GM23248 (cell line): ENCODE results near the gene CALHM3. TPM values are rescaled to one million over a fixed set of nuclear protein-coding genes. Genes with fewer than 3 reads are reported as not detected.

Source experiments
- DNase-seq: peaks from one replicate; pipeline ENCODE4 v3.0.0-alpha.2; 2015
- H2AFZ ChIP-seq: fragments of 200-600 bp; sonication (generic); 2 replicates; pipeline ENCODE4 v1.6.1; 2016; ENCODE audit warnings: antibody characterized with exemption
- H3F3A ChIP-seq: fragments of 200-600 bp; sonication (generic); 2 replicates; pipeline ENCODE4 v1.6.1; 2016; ENCODE audit warnings: mild to moderate bottlenecking, antibody characterized with exemption, mixed run types; ENCODE audit not compliant: insufficient read depth
- H3K27ac ChIP-seq: fragments of 200-600 bp; sonication (generic); 2 replicates; pipeline ENCODE4 v1.5.1; 2016; ENCODE audit warnings: mild to moderate bottlenecking
- H3K27me3 ChIP-seq: fragments of 200-600 bp; sonication (generic); replicated peaks from 2 replicates; pipeline ENCODE4 v1.6.1; 2016; ENCODE audit warnings: mild to moderate bottlenecking; ENCODE audit not compliant: insufficient read depth
- H3K36me3 ChIP-seq: fragments of 200-600 bp; sonication (generic); 2 replicates; pipeline ENCODE4 v1.6.1; 2016; ENCODE audit warnings: low read depth, mild to moderate bottlenecking
- H3K4me1 ChIP-seq: fragments of 200-600 bp; sonication (generic); 2 replicates; pipeline ENCODE4 v1.6.1; 2016; ENCODE audit warnings: mild to moderate bottlenecking; ENCODE audit not compliant: insufficient read depth
- H3K4me2 ChIP-seq: fragments of 200-600 bp; sonication (generic); one replicate; pipeline ENCODE4 v1.6.1; 2016; ENCODE audit warnings: mild to moderate bottlenecking; ENCODE audit not compliant: unreplicated experiment
- H3K4me3 ChIP-seq: fragments of 200-600 bp; sonication (generic); 2 replicates; pipeline ENCODE4 v1.5.1; 2016; ENCODE audit warnings: mild to moderate bottlenecking
- H3K79me2 ChIP-seq: fragments of 200-600 bp; sonication (generic); 2 replicates; pipeline ENCODE4 v1.6.1; 2016; ENCODE audit warnings: mild to moderate bottlenecking; ENCODE audit not compliant: insufficient read depth
- H3K9ac ChIP-seq: fragments of 200-600 bp; sonication (generic); 2 replicates; pipeline ENCODE4 v1.6.1; 2016; ENCODE audit warnings: mild to moderate bottlenecking
- H3K9me2 ChIP-seq: fragments of 200-600 bp; sonication (generic); 2 replicates; pipeline ENCODE4 v1.6.1; 2016; ENCODE audit warnings: mixed run types, mild to moderate bottlenecking, moderate library complexity; ENCODE audit not compliant: insufficient read depth
- H3K9me3 ChIP-seq: fragments of 200-600 bp; sonication (generic); one replicate; pipeline ENCODE4 v1.6.1; 2017; ENCODE audit warnings: low read depth
- H4K20me1 ChIP-seq: fragments of 200-600 bp; sonication (generic); 2 replicates; pipeline ENCODE4 v1.6.0; 2016; ENCODE audit not compliant: insufficient read depth
- EZH2 ChIP-seq: fragments of 200-600 bp; sonication (generic); IDR thresholded peaks from 2 replicates; pipeline ENCODE4 v1.6.1; 2018; ENCODE audit warnings: antibody characterized with exemption, mild to moderate bottlenecking; ENCODE audit not compliant: insufficient read depth, poor library complexity, severe bottlenecking
- EZH2phosphoT487 ChIP-seq: fragments of 200-600 bp; sonication (generic); IDR thresholded peaks from 2 replicates; pipeline ENCODE4 v1.6.1; 2018; ENCODE audit warnings: antibody characterized with exemption, moderate library complexity, mild to moderate bottlenecking, low read depth; ENCODE audit not compliant: insufficient read depth
- WGBS, 2 experiments: methylation state at CpG; one replicate each; pipeline ENCODE4 v1.1.6; 2015 to 2017; ENCODE audit warnings: low lambda C conversion rate in 2 of 2, low coverage in 1 of 2; ENCODE audit errors: missing lambda C conversion rate in 2 of 2; 5-methylcytosine and 5-hydroxymethylcytosine counted together
- in situ Hi-C: fragments of 300-500 bp; cut with MboI; formaldehyde crosslinking; loops from 2 replicates; pipeline ENCODE4 v1.15.0; 2020
- polyA plus RNA-seq: library from polyadenylated mRNA; unstranded; fragments of >200 nt; fragmentation: Nextera tagmentation; extraction: Ambion mirVana; gene quantifications from 2 replicates; pipeline ENCODE4 v1.2.1, GENCODE V29; 2016
- total RNA-seq: library from RNA; depleted of rRNA; stranded (reverse); fragments of >200 nt; shearing (Covaris generic); gene quantifications from 2 replicates; pipeline ENCODE4 v1.2.3, GENCODE V29; 2014

Gene CALHM3
- total and polyA plus RNA-seq, 2 experiments from 2014 or later: not detected

DNA sequence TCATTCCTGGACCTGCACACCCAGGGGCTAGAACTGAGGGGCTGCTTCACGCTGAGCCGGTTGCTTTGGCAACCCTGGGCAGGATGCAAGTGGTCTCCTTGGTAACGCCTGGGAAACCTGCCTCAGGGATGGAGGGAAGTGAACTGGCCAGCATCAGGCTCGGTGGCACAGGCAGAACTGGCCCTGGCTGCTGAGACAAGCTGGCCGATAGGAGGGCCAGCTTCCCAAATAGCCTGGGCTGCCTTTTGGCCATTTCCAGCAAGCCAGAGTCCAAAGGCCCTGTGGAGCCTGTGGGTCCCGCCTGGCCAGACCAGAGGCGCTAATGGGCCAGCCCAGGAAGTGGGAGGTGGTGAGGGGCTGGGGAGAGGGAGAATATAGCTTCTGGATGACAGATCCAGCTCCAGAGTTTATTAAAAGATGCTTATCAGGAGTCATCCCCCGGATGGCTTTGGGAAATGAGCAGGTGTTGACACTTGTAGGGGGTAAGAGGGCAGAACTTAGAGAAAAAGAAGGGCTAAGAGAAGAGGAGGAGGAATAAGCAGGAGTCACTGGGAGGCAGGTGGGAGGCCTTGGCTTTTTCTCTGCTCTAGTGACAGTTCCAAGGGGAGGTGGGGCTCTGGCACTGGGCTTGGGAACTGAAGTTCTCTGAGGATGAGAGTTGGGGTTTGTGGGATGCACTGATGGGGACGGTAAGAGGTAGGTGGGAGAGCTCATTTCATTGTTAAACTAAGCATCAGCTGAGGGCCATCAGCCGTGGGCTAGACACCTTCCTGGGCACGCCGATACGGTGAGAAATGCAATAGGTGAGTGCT lies 24.0 kb upstream of the CALHM3 start:
- H3K9ac ChIP-seq: no peak overlapping the region
- in situ Hi-C loops: no loop called here
- 50 to 58% methylated on average over 13 of the region's 13 CpGs for WGBS, 2 experiments
- H3K4me3 ChIP-seq: no peak overlapping the region
- no peaks in the 10 kb centered on the region for H3K36me3 ChIP-seq
- H3K9me2 ChIP-seq: no peaks in the 10 kb centered on the region
- no peak overlapping the region for H3K4me2 ChIP-seq
- no peaks in the 10 kb centered on the region for H3K79me2 ChIP-seq
- no peaks in the 10 kb centered on the region for H3F3A ChIP-seq
- no peaks in the 10 kb centered on the region for H4K20me1 ChIP-seq
- DNase-seq: no peak
- no peak overlapping the region for H3K27ac ChIP-seq
- no peak overlapping the region for H2AFZ ChIP-seq
- H3K27me3 ChIP-seq: peaks cover 28% of the 10 kb centered on the region
- H3K4me1 ChIP-seq: no peaks in the 10 kb centered on the region
- no peaks in the 10 kb centered on the region for H3K9me3 ChIP-seq
- TF ChIP-seq EZH2: no peak
- no peak for TF ChIP-seq EZH2phosphoT487

DNA sequence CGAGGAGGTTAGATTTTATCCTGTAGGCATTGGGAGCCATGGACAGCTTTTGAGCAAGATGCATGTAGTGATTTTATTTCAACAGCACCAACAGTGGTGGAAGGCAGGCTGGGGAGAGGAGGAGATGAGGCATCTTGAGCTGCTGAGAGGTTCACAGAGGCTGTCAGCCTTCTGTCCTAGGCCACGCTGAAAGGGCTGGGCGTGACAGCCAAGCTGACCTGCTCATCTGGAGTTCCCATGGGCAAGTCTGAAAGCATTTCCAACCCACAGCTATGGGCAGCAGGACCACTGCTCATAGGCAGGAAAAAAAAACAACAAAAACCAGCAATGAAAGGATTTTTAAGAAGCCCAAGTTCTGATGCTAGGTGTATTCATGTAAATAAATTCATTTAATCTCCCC lies 22.1 kb upstream of the CALHM3 start:
- Histone ChIP-seq H3K4me3 (no peak overlapping the region), H4K20me1 (no peaks in the 10 kb centered on the region), H3K9me3 (no peaks in the 10 kb centered on the region), H3K36me3 (no peaks in the 10 kb centered on the region), H3F3A (no peaks in the 10 kb centered on the region), H2AFZ (no peak overlapping the region), H3K9ac (no peak overlapping the region), H3K4me2 (no peak overlapping the region), H3K9me2 (no peaks in the 10 kb centered on the region), H3K4me1 (no peaks in the 10 kb centered on the region), H3K79me2 (no peaks in the 10 kb centered on the region), H3K27ac (no peak overlapping the region), H3K27me3 (peaks cover 29% of the 10 kb centered on the region)
- WGBS, 2 experiments: 83 to 88% methylated on average over 3 of the region's 3 CpGs
- no peak for TF ChIP-seq EZH2phosphoT487
- no peak for TF ChIP-seq EZH2
- no peak for DNase-seq
- in situ Hi-C loops: no loop called here

DNA sequence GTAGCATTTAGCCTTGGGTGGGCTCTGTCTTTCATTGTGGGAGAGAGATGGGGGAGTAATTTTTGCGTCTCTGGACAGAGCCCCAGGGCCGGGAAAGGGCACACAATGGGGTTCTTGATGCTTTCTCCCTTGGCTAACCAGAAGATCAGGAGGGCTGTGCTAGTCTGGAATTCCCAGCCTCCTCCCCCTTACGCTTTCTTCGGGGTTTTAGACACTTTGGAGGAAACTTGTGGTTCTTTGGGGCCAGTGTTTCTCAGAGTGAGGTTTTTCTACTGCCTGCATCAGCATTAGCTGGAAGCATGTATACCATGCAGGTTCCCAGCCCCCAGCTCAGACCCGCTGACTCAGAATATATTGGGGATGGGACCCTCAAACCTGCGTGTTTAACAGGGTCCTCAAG lies 21.4 kb upstream of the CALHM3 start:
- Histone ChIP-seq H3K9me2 (no peaks in the 10 kb centered on the region), H3K4me3 (no peak overlapping the region), H4K20me1 (no peaks in the 10 kb centered on the region), H3K27ac (no peak overlapping the region), H3K4me2 (no peak overlapping the region), H3K9ac (no peak overlapping the region), H3K79me2 (no peaks in the 10 kb centered on the region), H3K27me3 (peaks cover 28% of the 10 kb centered on the region), H3K9me3 (no peaks in the 10 kb centered on the region), H3K36me3 (no peaks in the 10 kb centered on the region), H3K4me1 (no peaks in the 10 kb centered on the region), H3F3A (no peaks in the 10 kb centered on the region), H2AFZ (no peak overlapping the region)
- 71 to 73% methylated on average over 6 of the region's 6 CpGs for WGBS, 2 experiments
- TF ChIP-seq EZH2: no peak
- no peak for TF ChIP-seq EZH2phosphoT487
- no peak for DNase-seq
- in situ Hi-C loops: no loop called here

DNA sequence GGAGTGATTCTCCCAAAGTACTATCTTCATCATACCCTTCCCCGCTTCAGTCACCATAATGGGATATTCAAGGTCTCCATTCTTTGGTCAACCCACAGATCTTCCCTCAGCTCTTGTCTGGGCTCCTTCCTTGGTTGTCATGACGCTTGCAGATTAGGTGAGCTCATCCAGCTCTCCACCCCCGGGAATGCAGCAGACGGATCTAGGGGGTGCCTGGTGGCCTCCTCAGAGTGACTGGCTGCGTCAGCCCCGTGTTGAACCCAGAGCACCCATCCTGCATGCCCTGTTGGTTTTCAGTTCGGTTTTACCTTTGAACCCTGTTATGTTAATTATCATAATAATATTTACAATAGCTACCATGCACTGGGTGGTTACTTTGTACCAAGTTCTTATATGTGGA lies 20.8 kb upstream of the CALHM3 start:
- DNase-seq: peak; percentile 38
- no peak for TF ChIP-seq EZH2
- no peak for TF ChIP-seq EZH2phosphoT487
- no peaks in the 10 kb centered on the region for H3F3A ChIP-seq
- H3K9ac ChIP-seq: no peak overlapping the region
- in situ Hi-C loops: no loop called here
- no peaks in the 10 kb centered on the region for H4K20me1 ChIP-seq
- H3K27me3 ChIP-seq: peaks cover 34% of the 10 kb centered on the region
- H3K4me2 ChIP-seq: no peak overlapping the region
- no peak overlapping the region for H3K27ac ChIP-seq
- H3K36me3 ChIP-seq: no peaks in the 10 kb centered on the region
- H3K9me2 ChIP-seq: no peaks in the 10 kb centered on the region
- H3K4me1 ChIP-seq: no peaks in the 10 kb centered on the region
- WGBS, 2 experiments: 39 to 40% methylated on average over 7 of the region's 7 CpGs
- H3K4me3 ChIP-seq: no peak overlapping the region
- no peak overlapping the region for H2AFZ ChIP-seq
- H3K79me2 ChIP-seq: no peaks in the 10 kb centered on the region
- H3K9me3 ChIP-seq: no peaks in the 10 kb centered on the region
